ENCODE data around the gene ZBTB7C. TPM values are rescaled to one million over a fixed set of nuclear protein-coding genes. Genes with fewer than 3 reads are reported as not detected.

ZBTB7C gene
- polyA plus RNA-seq, 1 of the 3 experiments (the other 2 are of a cell fraction), result 0.05 TPM

- CTCF ChIA-PET, result interaction anchor here (5.6 kb wide), 1 partner anchor 19 kb away, joined by 26 read pairs; no protein-coding TSS in a partner anchor
- Histone ChIP-seq H3K4me2 (no peak overlapping the region), H3K36me3 (replicated peaks in 1 of 2; ENCODE audit: control insufficient read depth in 1 of 2, insufficient read depth in 2 of 2, low read length in 1 of 2) (no peaks in the 10 kb centered on the region), H3K27ac (ENCODE audit: low read depth in 2 of 2, low read length in 1 of 2) (no peak overlapping the region), H3F3A (replicated peaks; ENCODE audit: insufficient read depth) (no peaks in the 10 kb centered on the region), H4K20me1 (ENCODE audit: insufficient read depth) (no peaks in the 10 kb centered on the region), H3K9ac (no peak overlapping the region), H3K9me3 (no peaks in the 10 kb centered on the region), H3K4me1 (ENCODE audit: control insufficient read depth in 1 of 2, insufficient read depth in 2 of 2, low read depth in 1 of 2, low read length in 1 of 2) (peaks cover 0 to 11% of the 10 kb centered on the region in 2 experiments; a peak in 1 of 4 replicates), H3K27me3 (ENCODE audit: insufficient read depth) (no peaks in the 10 kb centered on the region; the same call in 1 of the 2 replicates), H3K9me2 (no peaks in the 10 kb centered on the region), H3K4me3 (ENCODE audit: low read depth in 2 of 2, low read length in 1 of 2) (no peak overlapping the region), H3K79me2 (ENCODE audit: insufficient read depth) (no peaks in the 10 kb centered on the region), H2AFZ (ENCODE audit: low read depth) (no peak overlapping the region)
- TF ChIP-seq SMC3 (IDR thresholded peaks at IDR 0.05; ENCODE audit: low read depth, low read length) (no peak), CHD2 (IDR thresholded peaks at IDR 0.05; ENCODE audit: low read length, partially characterized antibody) (no peak), FOXJ3 (CRISPR knock-in tag; IDR thresholded peaks at IDR 0.05) (no peak), NRF1 (IDR thresholded peaks at IDR 0.05; ENCODE audit: low read depth, low read length) (no peak), SIN3A (IDR thresholded peaks at IDR 0.05; ENCODE audit: borderline replicate concordance, low read depth, low read length) (no peak), FOXM1 (IDR thresholded peaks at IDR 0.05; ENCODE audit: low read depth) (no peak), ELF1 (IDR thresholded peaks at IDR 0.05) (no peak)
- DNase-seq, result no peak
- 81% methylated on average over 6 of the region's 6 CpGs for WGBS (ENCODE audit: low lambda C conversion rate)
- POLR2A ChIA-PET, result no interaction called here
Observed at GRCh38 chr18:48313792-48314191, 95.4 kb downstream of the ZBTB7C start.

- H3K4me3 ChIP-seq (ENCODE audit: low read depth in 2 of 2, low read length in 1 of 2), result no peak overlapping the region
- H3F3A ChIP-seq (replicated peaks; ENCODE audit: insufficient read depth), result no peaks in the 10 kb centered on the region
- no peak overlapping the region for H3K9ac ChIP-seq
- no peak overlapping the region for H3K27ac ChIP-seq (ENCODE audit: low read depth in 2 of 2, low read length in 1 of 2)
- no peaks in the 10 kb centered on the region; the same call in 1 of the 2 replicates for H3K27me3 ChIP-seq (ENCODE audit: insufficient read depth)
- no peaks in the 10 kb centered on the region for H3K79me2 ChIP-seq (ENCODE audit: insufficient read depth)
- WGBS (ENCODE audit: low lambda C conversion rate), result 68% methylated on average over 3 of the region's 5 CpGs
- CTCF ChIA-PET, result interaction anchor here (1.5 to 5.6 kb wide), 3 partner anchors 18 to 133 kb away, joined by 4 to 26 read pairs (median 9); no protein-coding TSS in a partner anchor
- TF ChIP-seq FOXJ3 (CRISPR knock-in tag; IDR thresholded peaks at IDR 0.05), result no peak
- no peak for TF ChIP-seq TCF12 (IDR thresholded peaks at IDR 0.05)
- TF ChIP-seq MEF2A (IDR thresholded peaks at IDR 0.05; ENCODE audit: borderline replicate concordance, low read depth), result no peak
- peaks cover 0 to 6% of the 10 kb centered on the region in 2 experiments; a peak in 1 of 4 replicates for H3K4me1 ChIP-seq (ENCODE audit: control insufficient read depth in 1 of 2, insufficient read depth in 2 of 2, low read depth in 1 of 2, low read length in 1 of 2)
- H3K4me2 ChIP-seq, result no peak overlapping the region
- H3K9me2 ChIP-seq, result no peaks in the 10 kb centered on the region
- no peaks in the 10 kb centered on the region for H3K36me3 ChIP-seq (replicated peaks in 1 of 2; ENCODE audit: control insufficient read depth in 1 of 2, insufficient read depth in 2 of 2, low read length in 1 of 2)
- H2AFZ ChIP-seq (ENCODE audit: low read depth), result no peak overlapping the region
- H4K20me1 ChIP-seq (ENCODE audit: insufficient read depth), result no peaks in the 10 kb centered on the region
- DNase-seq, result no peak
- POLR2A ChIA-PET, result no interaction called here
- H3K9me3 ChIP-seq, result no peaks in the 10 kb centered on the region
Observed at GRCh38 chr18:48312066-48312465, 97.1 kb downstream of the ZBTB7C start.

- Histone ChIP-seq H3K9ac (no peak overlapping the region), H3K9me3 (no peaks in the 10 kb centered on the region), H4K20me1 (ENCODE audit: insufficient read depth) (no peaks in the 10 kb centered on the region), H3F3A (replicated peaks; ENCODE audit: insufficient read depth) (no peaks in the 10 kb centered on the region), H3K4me3 (ENCODE audit: low read depth in 2 of 2, low read length in 1 of 2) (no peak overlapping the region), H3K9me2 (no peaks in the 10 kb centered on the region), H2AFZ (ENCODE audit: low read depth) (no peak overlapping the region), H3K27me3 (ENCODE audit: insufficient read depth) (no peaks in the 10 kb centered on the region; the same call in 1 of the 2 replicates), H3K27ac (ENCODE audit: low read depth in 2 of 2, low read length in 1 of 2) (no peak overlapping the region), H3K4me1 (ENCODE audit: control insufficient read depth in 1 of 2, insufficient read depth in 2 of 2, low read depth in 1 of 2, low read length in 1 of 2) (peaks cover 0 to 6% of the 10 kb centered on the region in 2 experiments; a peak in 1 of 4 replicates), H3K4me2 (no peak overlapping the region), H3K36me3 (replicated peaks in 1 of 2; ENCODE audit: control insufficient read depth in 1 of 2, insufficient read depth in 2 of 2, low read length in 1 of 2) (no peaks in the 10 kb centered on the region), H3K79me2 (ENCODE audit: insufficient read depth) (no peaks in the 10 kb centered on the region)
- TF ChIP-seq CHD2 (IDR thresholded peaks at IDR 0.05; ENCODE audit: low read length, partially characterized antibody) (no peak), MAX (IDR thresholded peaks at IDR 0.05; ENCODE audit: low read depth) (no peak), FOXJ3 (CRISPR knock-in tag; IDR thresholded peaks at IDR 0.05) (no peak), ZBTB33 (IDR thresholded peaks at IDR 0.05; ENCODE audit: borderline replicate concordance, low read depth) (no peak), USF1 (IDR thresholded peaks at IDR 0.05; ENCODE audit: borderline replicate concordance, low read depth) (no peak), RAD21 (IDR thresholded peaks at IDR 0.05; ENCODE audit: low read length) (no peak), MXI1 (IDR thresholded peaks at IDR 0.05; ENCODE audit: low read depth, low read length) (no peak)
- POLR2A ChIA-PET, result no interaction called here
- 40% methylated on average over 3 of the region's 3 CpGs for WGBS (ENCODE audit: low lambda C conversion rate)
- no peak for DNase-seq
- CTCF ChIA-PET, result interaction anchor here (5.6 kb wide), 1 partner anchor 16 kb away, joined by 26 read pairs; no protein-coding TSS in a partner anchor
Observed at GRCh38 chr18:48310999-48311398, 98.2 kb downstream of the ZBTB7C start.

Measured in SK-N-SH (cell line).